Activated CD4-positive, alpha-beta T cell treated with anti-CD3 and anti-CD28 coated beads, Interleukin-2, amount 50 U/mL, for 24 hours (primary cell): ENCODE results near the gene SERPIND1.
"Not testable (repeated sequence)": the region's sequence is repeated elsewhere in the genome, so short reads cannot be mapped to it uniquely, and the experiment has no call there.

Source experiments
- DNase-seq, 2 donors: peaks; one replicate each; pipeline ENCODE4 v3.0.0-alpha.2; 2020; ENCODE audit warnings: low read depth in 1 of 2, low spot score in 1 of 2

Gene SERPIND1

DNA sequence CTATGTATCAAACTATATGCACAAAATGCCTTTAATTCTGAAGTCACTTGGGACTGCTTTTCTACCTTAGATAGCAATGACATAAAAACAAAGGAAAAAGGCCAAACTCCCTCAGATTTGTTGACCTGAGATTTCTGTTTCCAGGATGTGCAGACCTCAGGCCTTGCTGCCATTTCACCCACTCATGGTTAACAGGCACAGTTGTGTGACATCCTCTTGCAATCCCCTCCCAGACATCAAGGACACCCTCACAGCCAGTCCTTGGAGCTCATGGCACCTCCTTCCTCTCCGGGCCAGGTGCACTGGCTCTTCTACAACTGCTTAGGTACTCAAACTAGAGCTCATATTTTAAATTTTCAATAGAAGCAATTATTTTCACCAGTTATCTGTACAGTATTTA lies 37.3 kb downstream of the SERPIND1 start:
- no peak for DNase-seq

DNA sequence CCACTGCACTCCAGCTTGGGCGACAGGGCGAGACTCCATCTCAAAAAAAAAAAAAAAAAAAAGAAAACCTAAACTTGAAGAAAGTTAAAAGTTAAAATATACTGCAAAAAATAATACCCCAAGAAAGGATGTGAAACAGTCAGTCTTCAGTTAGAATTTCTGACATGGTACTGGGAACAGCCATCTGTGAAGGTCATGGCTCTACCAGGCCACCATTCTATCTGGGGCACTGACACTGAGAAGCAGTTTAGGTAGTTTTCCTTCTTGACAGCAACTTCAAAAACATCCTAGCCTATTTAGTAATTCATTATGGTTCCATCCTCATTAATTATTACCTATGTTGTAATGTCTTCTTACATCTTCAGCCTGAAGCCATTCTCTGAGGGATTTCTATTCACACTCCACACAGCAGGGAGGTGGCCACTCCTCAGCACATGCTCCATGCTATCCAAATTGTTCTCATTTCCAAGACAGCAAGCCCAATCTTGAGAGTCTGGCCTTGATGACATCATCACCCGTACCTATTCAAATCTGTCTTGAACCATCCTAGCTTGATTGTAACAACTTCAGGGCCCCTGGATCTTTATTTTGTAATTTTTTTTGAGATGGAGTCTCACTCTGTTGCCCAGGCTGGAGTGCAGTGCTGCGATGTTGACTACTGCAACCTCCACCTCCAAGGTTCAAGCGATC lies 38.2 kb downstream of the SERPIND1 start:
- no peak for DNase-seq

DNA sequence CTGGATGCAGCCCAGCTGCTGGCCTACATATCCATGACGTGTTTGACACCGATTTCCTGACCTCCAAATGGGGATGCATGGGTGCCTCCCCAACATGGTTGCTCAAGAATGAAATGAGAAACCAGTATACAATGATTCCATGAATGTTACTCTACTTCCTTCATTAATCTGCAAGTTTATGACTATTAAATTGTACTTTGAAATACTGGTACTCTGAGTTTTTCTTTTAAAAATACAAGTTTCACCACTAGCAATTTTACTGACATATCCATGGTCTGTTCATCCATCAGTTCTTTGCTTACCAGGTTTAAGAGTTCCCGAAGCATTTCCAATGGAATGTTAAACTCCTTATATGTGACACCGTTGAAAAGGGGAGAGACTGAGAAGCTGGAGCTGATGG lies 39.1 kb downstream of the SERPIND1 start:
- no peak for DNase-seq

DNA sequence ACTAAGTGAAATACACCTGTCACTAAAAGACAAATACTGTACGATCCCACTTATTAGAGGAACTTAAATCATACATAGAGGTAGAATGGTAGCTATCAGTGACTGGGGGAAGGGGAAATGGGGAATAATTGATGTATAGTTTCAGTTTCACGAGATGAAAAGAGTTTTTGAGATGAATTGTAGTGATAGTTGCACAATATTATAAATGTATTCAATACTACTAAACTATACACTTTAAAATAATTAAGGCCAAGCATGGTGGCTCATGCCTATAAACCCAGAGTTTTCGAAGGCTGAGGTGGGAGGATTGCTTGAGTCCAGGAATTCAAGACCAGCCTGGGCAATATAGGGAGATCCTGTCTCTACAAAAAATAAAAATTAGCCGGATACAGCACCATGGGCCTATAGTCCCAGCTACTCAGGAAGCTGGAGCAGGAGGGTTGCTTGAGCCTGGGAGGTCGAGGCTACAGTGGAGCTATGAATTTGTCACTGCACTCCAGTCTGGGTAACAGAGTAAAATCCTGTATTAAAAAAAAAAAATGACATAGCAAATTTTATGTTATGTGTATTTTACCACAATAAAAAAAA lies 40.4 kb downstream of the SERPIND1 start:
- DNase-seq: no peak

DNA sequence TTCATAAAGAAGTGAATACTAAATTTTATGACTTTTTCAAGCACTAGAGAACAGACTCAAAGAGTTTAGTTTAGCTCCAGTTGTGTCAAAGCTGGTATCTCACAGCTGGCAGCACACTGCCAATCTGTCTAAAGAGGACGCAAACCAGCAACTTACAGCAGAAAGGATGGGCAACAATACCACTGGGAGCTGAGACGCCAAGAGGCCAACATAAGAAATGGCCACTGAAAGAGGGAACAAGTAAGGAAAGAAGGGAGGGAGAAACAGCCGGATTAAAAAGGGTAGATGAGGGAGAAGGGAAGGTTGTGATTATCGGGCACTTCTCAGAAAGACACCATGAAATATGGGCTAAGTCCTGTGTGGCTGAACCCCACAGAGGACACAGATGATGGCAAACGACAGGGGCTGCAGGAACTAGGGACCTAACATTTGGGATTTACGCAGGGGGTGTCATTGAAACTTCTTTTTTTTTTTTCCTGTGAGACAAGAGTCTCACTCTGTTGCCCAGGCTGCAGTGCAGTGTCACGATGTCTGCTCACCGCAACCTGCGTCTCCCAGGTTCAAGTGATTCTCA lies 41.7 kb downstream of the SERPIND1 start:
- DNase-seq: no peak

DNA sequence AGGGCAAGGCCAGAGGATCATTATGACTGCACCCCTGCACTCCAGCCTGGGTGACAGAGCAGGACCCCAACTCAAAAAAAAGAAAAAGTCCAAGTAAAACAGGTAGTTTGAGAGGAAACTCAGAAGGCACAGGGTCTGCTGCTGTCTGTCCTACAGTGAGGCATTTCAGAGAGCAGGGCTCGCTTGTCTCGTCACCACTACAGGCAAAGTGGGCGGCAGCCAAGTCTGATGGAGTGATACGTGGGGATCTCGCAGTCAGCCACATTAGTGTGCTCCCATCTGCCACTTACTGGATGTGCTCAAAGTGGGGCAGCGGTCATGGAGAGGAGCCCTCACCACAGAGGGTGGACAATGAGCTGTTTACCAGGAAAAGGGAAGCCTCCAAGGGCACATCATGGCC lies 42.6 kb downstream of the SERPIND1 start:
- DNase-seq: no peak

DNA sequence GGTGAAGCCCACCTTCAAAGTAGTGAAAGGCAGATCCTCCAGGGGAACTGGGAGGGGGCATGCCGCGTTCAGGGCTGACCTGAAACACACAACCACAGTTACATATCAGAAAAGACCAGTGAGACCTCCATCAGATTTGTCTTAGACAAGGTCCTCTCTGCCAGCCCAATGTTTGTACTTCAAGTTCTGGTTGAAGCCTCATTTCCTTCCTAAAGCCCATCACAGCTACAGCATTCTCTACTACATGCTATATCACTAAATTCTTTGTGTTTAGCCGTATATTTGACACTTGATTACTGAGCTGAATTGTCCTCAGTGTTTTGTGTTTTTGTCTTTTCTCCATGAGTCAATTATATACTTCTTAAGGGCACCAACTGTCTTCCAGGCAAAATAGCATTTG lies 44.6 kb downstream of the SERPIND1 start:
- no peak for DNase-seq

DNA sequence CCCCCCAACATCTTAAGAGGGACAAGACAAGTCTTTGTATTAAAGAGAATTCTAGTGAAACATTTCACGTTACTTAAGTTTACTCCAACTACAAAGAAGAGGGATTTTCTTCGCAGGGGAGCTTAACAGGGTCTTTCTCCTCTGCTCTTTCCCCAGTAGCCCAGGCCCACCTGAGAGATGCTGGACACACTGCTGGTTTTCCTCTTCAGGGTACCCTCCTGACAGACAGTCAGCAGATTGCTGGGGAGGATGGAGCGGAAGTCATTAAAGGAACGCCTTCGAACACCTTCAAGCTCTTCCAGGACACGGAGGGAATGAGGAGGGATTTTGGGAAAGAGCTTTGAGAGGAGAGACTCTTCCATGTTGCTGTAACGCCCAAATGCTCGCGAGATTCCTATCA lies 45.6 kb downstream of the SERPIND1 start:
- DNase-seq: no peak

DNA sequence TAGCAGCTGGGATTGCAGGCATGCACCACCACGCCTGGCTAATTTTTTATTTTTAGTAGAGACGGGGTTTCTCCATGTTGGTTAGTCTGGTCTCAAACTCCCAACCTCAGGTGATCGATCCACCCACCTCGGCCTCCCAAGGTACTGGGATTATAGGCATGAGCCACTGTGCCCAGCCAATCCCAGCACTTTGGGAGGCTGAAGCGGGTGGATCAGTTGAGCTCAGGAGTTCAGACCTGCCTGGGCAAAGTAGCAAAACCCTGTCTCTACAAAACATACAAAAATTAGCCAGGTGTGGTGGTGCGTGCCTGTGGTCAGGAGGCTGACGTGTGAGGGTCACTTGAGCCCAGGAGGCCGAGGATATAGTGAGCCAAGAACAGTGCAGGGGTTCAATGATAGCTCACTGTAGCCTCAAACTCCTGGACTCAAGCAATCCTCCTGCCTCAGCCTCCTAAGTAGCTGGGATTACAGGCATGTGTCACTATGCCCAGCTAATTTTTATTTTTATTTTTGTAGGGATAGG lies 47.9 kb downstream of the SERPIND1 start:
- not testable (repeated sequence) for DNase-seq

DNA sequence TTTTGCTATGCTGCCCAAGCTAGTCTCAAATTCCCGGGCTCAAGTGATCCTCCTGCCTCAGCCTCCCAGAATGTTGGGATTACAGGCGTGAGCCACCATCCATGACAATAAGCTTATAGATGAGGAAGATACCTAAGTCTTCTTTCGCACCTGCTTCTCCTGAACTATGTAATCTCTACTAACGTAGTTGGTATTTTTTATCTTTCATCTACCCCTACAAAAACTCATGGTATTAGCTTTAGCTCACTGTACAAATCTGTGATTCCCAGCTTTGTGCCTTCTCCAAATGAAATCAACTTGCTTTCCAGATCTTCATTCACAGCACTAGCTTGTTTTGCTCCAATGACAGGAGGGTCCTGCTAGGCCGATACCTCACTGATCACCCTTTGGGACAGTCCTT lies 48.3 kb downstream of the SERPIND1 start:
- no peak for DNase-seq

DNA sequence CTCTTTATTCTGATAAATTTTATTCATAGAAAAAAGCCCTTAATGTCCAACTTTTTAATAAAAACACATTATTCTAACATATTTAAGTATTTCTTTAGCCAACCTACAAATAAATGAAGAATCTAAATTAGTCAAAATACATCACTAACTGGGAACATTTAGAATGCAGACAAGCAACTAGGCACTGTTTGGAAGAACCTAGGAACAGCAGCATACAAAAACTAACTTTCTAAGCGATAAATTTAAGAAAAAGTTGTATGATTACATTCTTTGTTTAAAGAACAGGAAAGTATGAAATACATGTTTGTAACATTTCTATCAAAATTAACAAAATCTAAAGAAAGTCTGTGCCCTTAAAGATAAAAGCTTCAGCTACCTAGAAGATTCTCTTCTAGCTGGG lies 49.4 kb downstream of the SERPIND1 start:
- no peak for DNase-seq

DNA sequence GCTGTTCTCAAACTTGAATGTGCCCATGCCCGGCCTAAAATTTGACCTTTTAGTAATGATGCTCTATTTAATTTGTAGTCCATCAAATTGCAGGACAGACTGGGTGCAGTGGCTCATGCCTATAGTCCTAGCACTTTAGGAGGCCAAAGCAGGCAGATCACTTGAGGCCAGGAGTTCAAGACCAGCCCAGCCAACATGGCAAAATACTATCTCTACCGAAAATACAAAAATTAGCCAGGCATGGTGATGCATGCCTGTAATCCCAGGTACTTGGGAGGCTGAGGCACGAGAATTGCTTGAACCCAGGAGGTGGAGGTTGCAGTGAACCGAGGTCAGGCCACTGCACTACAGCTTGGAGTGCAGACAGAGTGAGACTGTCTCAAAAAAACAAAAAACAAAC lies 51.3 kb downstream of the SERPIND1 start:
- not testable (repeated sequence) for DNase-seq

DNA sequence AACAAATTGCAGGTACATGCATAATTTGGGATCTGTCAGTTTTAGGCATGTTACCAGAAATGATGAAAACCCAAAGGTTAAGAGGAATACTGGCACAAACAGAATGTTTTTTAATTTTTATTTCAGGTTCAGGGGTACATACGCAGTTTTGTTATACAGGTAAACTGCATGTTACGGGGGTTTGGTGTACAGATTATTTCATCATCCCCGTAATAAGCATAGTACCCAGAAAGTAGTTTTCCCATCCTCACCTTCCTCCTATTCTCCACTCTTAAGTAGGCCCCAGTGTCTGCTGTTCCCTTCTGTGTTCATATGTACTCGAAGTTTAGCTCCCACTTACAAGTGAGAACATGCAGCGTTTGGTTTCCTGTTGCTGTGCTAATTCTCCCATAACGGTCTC lies 51.7 kb downstream of the SERPIND1 start:
- DNase-seq: no peak

DNA sequence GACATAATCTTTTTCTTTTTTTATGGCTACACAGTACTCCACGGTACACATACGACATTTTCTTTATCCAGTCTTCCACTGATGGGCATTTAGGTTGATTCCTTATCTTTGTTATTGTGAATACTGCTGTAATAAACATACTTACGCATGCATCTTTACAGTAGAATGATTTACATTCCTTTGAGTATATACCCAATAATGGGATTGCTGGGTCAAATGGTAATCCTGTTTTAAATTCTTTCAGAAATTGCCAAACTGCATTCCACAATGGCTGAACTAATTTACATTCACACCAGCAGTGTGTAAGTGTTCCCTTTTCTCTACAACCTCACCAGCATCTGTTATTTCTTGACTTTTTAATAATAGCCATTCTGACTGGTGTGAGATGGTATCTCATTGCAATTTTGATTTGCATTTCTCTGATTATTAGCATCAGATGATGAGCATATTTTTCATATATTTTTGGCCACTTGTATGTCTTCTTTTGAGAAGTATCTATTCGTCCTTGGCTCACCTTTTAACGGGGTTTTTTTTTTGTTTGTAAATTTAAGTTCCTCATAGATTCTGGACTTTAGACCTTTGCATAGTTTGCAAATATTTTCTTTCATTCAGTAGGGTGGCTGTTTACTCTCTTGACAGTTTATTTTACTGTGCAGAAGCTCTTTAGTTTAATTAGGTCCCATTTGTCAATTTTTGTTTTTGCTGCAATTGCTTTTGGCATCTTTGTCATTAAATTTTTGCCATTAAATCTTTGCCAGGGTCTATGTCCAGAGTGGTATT lies 52.6 kb downstream of the SERPIND1 start:
- DNase-seq: not testable (repeated sequence)

DNA sequence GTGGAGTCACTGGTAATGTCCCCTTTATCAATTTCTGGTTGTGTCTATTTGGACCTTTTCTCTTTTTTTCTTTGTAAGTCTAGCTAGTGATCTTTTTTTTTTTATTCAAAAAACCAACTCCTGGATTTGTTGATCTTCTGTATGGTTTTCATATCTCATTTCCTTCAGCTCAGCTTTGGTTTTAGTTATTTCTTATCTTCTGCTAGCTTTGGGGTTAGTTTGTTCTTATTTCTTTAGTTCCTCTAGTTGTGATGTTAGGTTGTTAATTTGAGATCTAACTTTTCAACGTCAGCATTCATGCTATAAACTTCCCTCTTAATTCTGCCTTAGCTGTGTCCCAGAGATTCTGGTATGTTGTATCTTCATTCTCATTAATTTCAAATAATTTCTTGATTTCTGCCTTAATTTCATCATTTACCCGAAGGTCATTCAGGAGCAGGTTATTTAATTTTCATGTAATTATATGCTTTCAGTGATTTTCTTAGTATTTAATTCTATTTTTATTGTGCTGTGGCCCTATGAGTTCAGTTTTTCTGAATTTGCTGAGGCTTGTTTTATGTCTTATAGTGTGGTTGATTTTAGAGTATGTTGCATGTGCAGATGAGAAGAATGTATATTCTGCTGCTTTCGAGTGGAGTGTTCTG lies 55.7 kb downstream of the SERPIND1 start:
- DNase-seq: no peak

DNA sequence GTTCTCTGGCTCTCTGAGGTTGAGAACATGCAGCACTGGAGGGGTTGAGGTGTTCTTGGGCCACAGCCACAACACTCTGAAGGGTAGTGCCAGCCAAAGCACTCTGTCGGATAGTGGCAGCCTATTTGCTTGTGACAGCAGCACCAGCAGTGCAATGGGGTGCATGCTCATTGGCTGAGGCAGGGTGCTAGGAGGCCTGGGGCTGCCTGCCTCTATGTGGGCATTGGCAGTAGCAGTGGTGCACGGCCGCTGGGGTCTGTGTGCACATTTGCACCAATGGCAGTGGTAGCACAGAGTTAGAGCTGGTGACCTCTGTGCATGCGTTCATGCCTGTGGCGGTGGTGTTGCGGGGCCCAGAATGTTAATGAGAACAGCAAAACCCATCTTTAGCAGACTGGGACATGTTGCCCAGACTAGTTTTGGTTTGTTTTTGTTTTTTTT lies 59.3 kb downstream of the SERPIND1 start:
- no peak for DNase-seq

DNA sequence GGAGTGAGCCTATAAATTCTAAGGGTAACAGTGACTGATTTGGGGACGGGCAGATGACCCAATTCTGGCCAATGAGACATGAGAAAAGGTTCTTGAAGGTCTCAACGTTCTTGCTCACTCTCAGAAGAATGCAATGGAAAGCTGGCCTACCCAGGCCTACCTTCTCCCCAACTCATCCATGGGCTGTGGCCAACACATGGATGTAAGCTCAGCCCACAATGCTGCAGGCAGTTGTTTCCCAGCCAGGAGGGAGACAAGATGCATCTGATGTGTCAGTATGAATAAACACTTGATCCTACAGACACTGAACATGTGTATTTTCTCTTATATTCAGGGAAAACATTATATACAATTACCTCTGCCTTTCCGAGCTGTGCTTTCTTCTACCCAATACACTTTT lies 60.3 kb downstream of the SERPIND1 start:
- no peak for DNase-seq

DNA sequence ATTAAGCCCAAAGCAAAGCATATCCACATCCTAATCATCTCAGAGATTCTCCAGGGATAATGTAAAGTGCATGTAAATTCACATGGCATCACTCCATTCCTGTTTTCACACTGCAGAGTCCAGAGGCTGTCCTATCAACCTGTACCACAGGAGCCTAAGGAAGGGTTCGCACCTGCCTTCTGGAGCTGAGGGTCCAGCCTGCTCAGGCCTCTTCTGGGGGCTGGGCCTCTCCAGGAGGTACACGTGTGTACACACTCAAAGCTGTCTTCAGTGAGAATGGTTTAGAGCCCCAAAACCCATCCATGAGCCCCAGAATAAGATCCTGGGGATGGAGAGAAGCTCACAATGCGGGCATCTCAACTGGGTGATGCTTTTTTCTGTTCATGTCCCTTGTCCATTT lies 60.8 kb downstream of the SERPIND1 start:
- DNase-seq: no peak
